Measurements from ENCODE around the gene CRYGS. TPM values are rescaled to one million over a fixed set of nuclear protein-coding genes. Genes with fewer than 3 reads are reported as not detected.

The CRYGS gene
- total RNA-seq, 1 experiment from 2014 or later, result 4.3 TPM

- TF ChIP-seq CTCF (IDR thresholded peaks at IDR 0.05 in 2 of 3, conservative IDR thresholded peaks at IDR 0.05 in 1 of 3; ENCODE audit: borderline replicate concordance in 1 of 3, insufficient read depth in 1 of 3, low read depth in 2 of 3, low read length in 2 of 3), result no peak
- no peak for TF ChIP-seq EZH2phosphoT487 (IDR thresholded peaks at IDR 0.05; ENCODE audit: borderline replicate concordance)
- TF ChIP-seq YY1 (IDR thresholded peaks at IDR 0.05; ENCODE audit: extremely low read depth, insufficient replicate concordance, low read depth, low read length), result no peak
- TF ChIP-seq SRF (IDR thresholded peaks at IDR 0.05; ENCODE audit: low read depth), result no peak
- TF ChIP-seq ZNF274 (IDR thresholded peaks at IDR 0.05; ENCODE audit: low read depth, low read length), result no peak
Measured at GRCh38 chr3:186496016-186496415, 48.2 kb downstream of the CRYGS start (continued).

DNA sequence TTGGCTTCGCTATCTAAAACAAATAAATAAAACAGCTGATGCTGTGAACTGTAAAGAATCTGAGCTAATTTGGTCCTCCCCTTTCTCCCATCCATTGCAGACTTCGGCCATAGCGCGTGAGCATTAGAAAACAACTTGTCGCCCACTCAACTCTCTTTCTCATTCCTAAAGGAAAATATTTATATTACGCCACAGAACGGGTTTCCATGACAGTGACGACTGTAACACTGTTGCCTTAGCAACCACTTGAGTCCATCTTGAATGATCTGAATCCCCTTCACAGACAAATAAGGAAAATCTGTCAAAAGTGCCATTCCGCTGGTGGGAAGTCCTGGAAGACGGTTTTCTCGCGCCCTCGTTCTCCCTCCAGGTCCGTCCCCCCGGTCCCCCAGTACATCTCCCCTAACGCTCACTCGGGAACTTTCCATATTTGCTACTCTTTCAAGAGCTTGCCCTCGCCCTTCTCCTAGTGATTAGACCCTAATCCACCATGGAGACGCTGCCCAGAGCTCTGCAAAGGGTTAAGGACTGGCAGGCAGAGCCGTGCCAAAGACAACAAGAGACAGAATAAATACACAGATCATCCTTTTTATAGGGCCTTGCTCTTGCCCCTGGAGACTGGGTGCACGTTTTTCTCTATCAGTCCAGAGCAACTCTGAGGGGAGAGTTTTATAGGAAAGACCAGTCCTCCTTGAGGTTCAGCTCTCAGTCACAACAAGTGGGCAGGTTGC is 50.5 kb downstream of the CRYGS start:
- ChIA-PET CTCF (interaction anchor here (1.4 kb wide), 1 partner anchor 232 kb away, joined by 3 read pairs; no protein-coding TSS in a partner anchor), POLR2A (no interaction called here), RAD21 (ENCODE audit: low non-redundant PET in 1 of 2, low total read pairs in 2 of 2, uncharacterized antibody in 2 of 2, unreplicated experiment in 2 of 2) (no interaction called here)
- DNase-seq (ENCODE audit: low read depth, low spot score) (no peak), ATAC-seq (no peak)
- BruUV-seq (replicated peaks), result no TSS peak
- Histone ChIP-seq H3K79me2 (ENCODE audit: insufficient read depth, low read length) (no peaks in the 10 kb centered on the region), H3K4me3 (replicated peaks in 1 of 2; ENCODE audit: low read depth in 1 of 2, low read length in 2 of 2) (no peak overlapping the region), H3K4me2 (ENCODE audit: low read length) (no peak overlapping the region), H3K9me2 (ENCODE audit: insufficient read depth) (no peaks in the 10 kb centered on the region), H4K20me1 (ENCODE audit: insufficient read depth) (no peaks in the 10 kb centered on the region), H3K4me1 (ENCODE audit: control insufficient read depth in 1 of 2, insufficient read depth in 2 of 2, low read length in 2 of 2) (no peaks in the 10 kb centered on the region), H3K9me3 (ENCODE audit: control insufficient read depth in 1 of 2, insufficient read depth in 1 of 2, low read depth in 1 of 2, low read length in 2 of 2) (no peaks in the 10 kb centered on the region), H3K27ac (ENCODE audit: low read depth, low read length) (no peak overlapping the region), H3K9ac (ENCODE audit: low read length) (no peak overlapping the region), H2AFZ (ENCODE audit: low read depth, low read length, poor library complexity, severe bottlenecking) (no peak overlapping the region), H3K36me3 (ENCODE audit: control insufficient read depth in 1 of 2, insufficient read depth in 2 of 2, low read length in 2 of 2) (no peaks in the 10 kb centered on the region), H3K27me3 (ENCODE audit: insufficient read depth, low read length) (peaks cover 28% of the 10 kb centered on the region)
- intact Hi-C loops (cut with micrococcal nuclease), result no loop called here
- TF ChIP-seq MAX (IDR thresholded peaks at IDR 0.05), result no peak
- no peak for TF ChIP-seq CTCF (IDR thresholded peaks at IDR 0.05 in 2 of 3, conservative IDR thresholded peaks at IDR 0.05 in 1 of 3; ENCODE audit: borderline replicate concordance in 1 of 3, insufficient read depth in 1 of 3, low read depth in 2 of 3, low read length in 2 of 3)
- TF ChIP-seq SIN3A (IDR thresholded peaks at IDR 0.05; ENCODE audit: low read depth), result no peak
- no peak for TF ChIP-seq EZH2 (IDR thresholded peaks at IDR 0.05)
- no peak for TF ChIP-seq YY1 (IDR thresholded peaks at IDR 0.05; ENCODE audit: extremely low read depth, insufficient replicate concordance, low read depth, low read length)
- TF ChIP-seq CEBPB (IDR thresholded peaks at IDR 0.05; ENCODE audit: low read depth), result no peak
- no peak for TF ChIP-seq ZBTB33 (IDR thresholded peaks at IDR 0.05; ENCODE audit: extremely low read depth, insufficient replicate concordance, low read length)
- TF ChIP-seq EGR1 (IDR thresholded peaks at IDR 0.05; ENCODE audit: low read depth), result no peak
- no peak for TF ChIP-seq SP1 (IDR thresholded peaks at IDR 0.05; ENCODE audit: low read depth)
- TF ChIP-seq SRF (IDR thresholded peaks at IDR 0.05; ENCODE audit: low read depth), result no peak
- TF ChIP-seq ZNF274 (IDR thresholded peaks at IDR 0.05; ENCODE audit: low read depth, low read length), result no peak
- TF ChIP-seq CBX3 (IDR thresholded peaks at IDR 0.05; ENCODE audit: low read depth), result no peak
- no peak for TF ChIP-seq ZFX (IDR thresholded peaks at IDR 0.05)
- no peak for TF ChIP-seq RAD21 (IDR thresholded peaks at IDR 0.05; ENCODE audit: low read depth)
- no peak for TF ChIP-seq EZH2phosphoT487 (IDR thresholded peaks at IDR 0.05; ENCODE audit: borderline replicate concordance)
- TF ChIP-seq FOSL1 (IDR thresholded peaks at IDR 0.05; ENCODE audit: low read depth), result no peak

Measured in HCT116 (cell line).